ENCODE data around the gene AQP12A. TPM values are rescaled to one million over a fixed set of nuclear protein-coding genes. Genes with fewer than 3 reads are reported as not detected.
"Not testable (repeated sequence)": the region's sequence is repeated elsewhere in the genome, so short reads cannot be mapped to it uniquely, and the experiment has no call there.

AQP12A gene
- total and polyA plus RNA-seq, 4 donors: 2.5 TPM; not detected in 3

- intact Hi-C loops (cut with DNase I): no loop called here
- ATAC-seq (ENCODE audit: low FRiP score): no peak
- no peaks in the 10 kb centered on the region for H3K27me3 ChIP-seq (ENCODE audit: control insufficient read depth in 1 of 2, insufficient read depth in 2 of 2, low read length in 1 of 2)
- 38 to 50% methylated on average over 44 to 46 of the region's 46 CpGs for WGBS, 2 donors
- peak in 1 of 2 donors; percentile 69 for DNase-seq
- no peaks in the 10 kb centered on the region for H3K36me3 ChIP-seq (ENCODE audit: control insufficient read depth in 1 of 2, insufficient read depth in 2 of 2, low read length in 1 of 2)
- no peaks in the 10 kb centered on the region for H3K4me1 ChIP-seq (ENCODE audit: control insufficient read depth in 1 of 2, insufficient read depth in 2 of 2, low read length in 2 of 2)
- no peaks in the 10 kb centered on the region for H3K9me3 ChIP-seq (ENCODE audit: control insufficient read depth, low read length)
- no peak overlapping the region for H3K27ac ChIP-seq (ENCODE audit: low read depth in 1 of 2, low read length in 2 of 2)
- no peak overlapping the region for H3K4me3 ChIP-seq (ENCODE audit: low read length in 2 of 2)
These were observed 19.5 kb upstream of the AQP12A start for GRCh38 chr2:240672076-240672700.

DNA sequence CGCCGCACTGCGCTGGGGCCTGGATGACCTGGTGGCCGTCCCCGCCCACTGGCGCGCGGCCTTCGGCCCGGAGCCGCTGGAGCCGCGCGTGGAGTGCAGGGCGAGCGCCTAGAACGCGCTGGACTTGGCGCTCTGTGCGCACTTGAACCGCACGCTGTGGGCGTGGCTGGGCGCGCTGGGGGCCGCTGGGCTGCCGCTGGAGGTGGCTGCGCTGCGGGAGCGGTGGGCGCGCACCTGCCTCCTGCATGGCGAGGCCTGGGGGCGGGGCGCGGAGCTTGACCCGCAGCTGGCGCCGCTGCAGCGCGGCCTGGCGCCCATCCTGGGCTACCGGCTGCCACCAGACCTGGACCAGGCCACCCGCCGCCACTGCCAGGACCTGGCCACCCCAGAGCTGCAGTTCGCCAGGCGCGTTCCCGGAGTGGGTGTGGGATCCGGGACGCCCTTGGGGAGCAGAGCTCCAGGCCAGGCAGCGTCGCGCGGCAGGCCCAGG lies 18.9 kb upstream of the AQP12A start:
- Histone ChIP-seq H3K27ac (ENCODE audit: low read depth in 1 of 2, low read length in 2 of 2) (no peak overlapping the region), H3K4me1 (ENCODE audit: control insufficient read depth in 1 of 2, insufficient read depth in 2 of 2, low read length in 2 of 2) (no peaks in the 10 kb centered on the region), H3K27me3 (ENCODE audit: control insufficient read depth in 1 of 2, insufficient read depth in 2 of 2, low read length in 1 of 2) (no peaks in the 10 kb centered on the region), H3K9me3 (ENCODE audit: control insufficient read depth, low read length) (no peaks in the 10 kb centered on the region), H3K4me3 (ENCODE audit: low read length in 2 of 2) (no peak overlapping the region), H3K36me3 (ENCODE audit: control insufficient read depth in 1 of 2, insufficient read depth in 2 of 2, low read length in 1 of 2) (no peaks in the 10 kb centered on the region)
- ATAC-seq (ENCODE audit: low FRiP score) (no peak), DNase-seq (peak in 1 of 2 donors; percentile 44)
- intact Hi-C loops (cut with DNase I): no loop called here
- 2 to 3% methylated on average over 20 to 55 of the region's 55 CpGs for WGBS, 2 donors

DNA sequence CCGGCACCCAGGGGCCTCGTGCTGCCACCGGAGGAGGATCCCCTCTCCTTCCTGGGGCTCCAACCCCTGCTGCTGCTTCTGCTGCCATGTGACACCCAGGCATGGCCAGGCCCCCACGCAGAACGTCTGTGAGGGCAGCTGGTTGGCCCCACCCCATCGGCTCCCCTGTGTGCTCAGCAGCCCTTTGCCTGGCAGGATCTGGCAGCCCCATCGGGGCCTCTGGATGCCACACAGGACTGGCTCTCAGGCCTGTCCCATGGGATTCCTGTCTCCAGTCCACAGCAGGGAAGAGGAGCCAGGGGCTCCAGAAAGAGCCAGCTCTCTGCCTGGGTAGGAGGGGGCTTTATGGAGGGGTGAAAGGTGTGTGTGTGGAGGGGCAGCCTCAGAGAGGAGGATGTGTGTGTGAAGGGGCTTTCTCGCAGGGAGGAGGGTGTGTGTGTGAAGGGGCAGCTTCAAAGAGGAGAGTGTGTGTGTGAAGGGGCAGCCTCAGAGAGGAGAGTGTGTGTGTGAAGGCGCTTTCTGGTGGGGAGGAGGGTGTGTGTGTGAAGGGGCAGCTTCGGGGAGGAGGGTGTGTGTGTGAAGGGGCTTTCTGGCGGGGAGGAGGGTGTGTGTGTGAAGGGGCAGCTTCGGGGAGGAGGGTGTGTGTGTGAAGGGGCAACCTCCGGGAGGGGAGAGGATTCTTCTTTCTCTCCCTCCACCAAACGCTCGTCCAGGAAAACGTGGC lies 17.0 kb upstream of the AQP12A start:
- H3K9me3 ChIP-seq (ENCODE audit: control insufficient read depth, low read length); H3K36me3 ChIP-seq (ENCODE audit: control insufficient read depth in 1 of 2, insufficient read depth in 2 of 2, low read length in 1 of 2); intact Hi-C loops (cut with DNase I); H3K27ac ChIP-seq (ENCODE audit: low read depth in 1 of 2, low read length in 2 of 2); ATAC-seq (ENCODE audit: low FRiP score); H3K4me1 ChIP-seq (ENCODE audit: control insufficient read depth in 1 of 2, insufficient read depth in 2 of 2, low read length in 2 of 2); H3K4me3 ChIP-seq (ENCODE audit: low read length in 2 of 2); H3K27me3 ChIP-seq (ENCODE audit: control insufficient read depth in 1 of 2, insufficient read depth in 2 of 2, low read length in 1 of 2): not testable (repeated sequence)
- 24 to 27% methylated on average over 10 to 12 of the region's 16 CpGs for WGBS, 2 donors
- DNase-seq: peak in 1 of 2 donors; percentile 61

GRCh38 chr2:240675345-240675744 lies 16.3 kb upstream of the AQP12A start:
- WGBS, 2 donors: no CpG with 5 or more reads among the region's 24 CpGs
- H3K27me3 ChIP-seq (ENCODE audit: control insufficient read depth in 1 of 2, insufficient read depth in 2 of 2, low read length in 1 of 2); H3K4me1 ChIP-seq (ENCODE audit: control insufficient read depth in 1 of 2, insufficient read depth in 2 of 2, low read length in 2 of 2); DNase-seq; ATAC-seq (ENCODE audit: low FRiP score); H3K27ac ChIP-seq (ENCODE audit: low read depth in 1 of 2, low read length in 2 of 2); H3K9me3 ChIP-seq (ENCODE audit: control insufficient read depth, low read length); H3K4me3 ChIP-seq (ENCODE audit: low read length in 2 of 2); intact Hi-C loops (cut with DNase I); H3K36me3 ChIP-seq (ENCODE audit: control insufficient read depth in 1 of 2, insufficient read depth in 2 of 2, low read length in 1 of 2): not testable (repeated sequence)

DNA sequence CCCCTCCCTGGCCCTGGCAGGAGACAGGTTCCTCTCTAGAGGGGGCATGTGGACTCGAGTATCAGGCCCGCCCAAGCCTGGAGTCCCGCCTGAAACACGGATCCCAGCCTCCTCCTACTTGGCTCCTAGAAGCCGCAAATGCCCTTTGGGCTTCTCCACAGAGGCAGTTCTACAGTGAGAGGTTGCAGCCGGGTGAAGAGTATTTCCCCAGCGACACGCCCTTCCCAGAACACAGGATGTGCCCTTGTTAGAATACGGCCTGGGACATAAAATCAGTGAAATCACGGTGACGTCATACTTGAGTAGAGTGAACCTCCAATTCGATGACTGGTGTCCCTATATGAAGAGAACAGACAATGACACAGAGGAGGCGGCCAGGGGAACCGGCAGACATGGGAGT lies 13.6 kb upstream of the AQP12A start:
- H3K27ac ChIP-seq (ENCODE audit: low read depth in 1 of 2, low read length in 2 of 2); H3K9me3 ChIP-seq (ENCODE audit: control insufficient read depth, low read length); intact Hi-C loops (cut with DNase I); DNase-seq; H3K27me3 ChIP-seq (ENCODE audit: control insufficient read depth in 1 of 2, insufficient read depth in 2 of 2, low read length in 1 of 2); H3K4me1 ChIP-seq (ENCODE audit: control insufficient read depth in 1 of 2, insufficient read depth in 2 of 2, low read length in 2 of 2); H3K4me3 ChIP-seq (ENCODE audit: low read length in 2 of 2); H3K36me3 ChIP-seq (ENCODE audit: control insufficient read depth in 1 of 2, insufficient read depth in 2 of 2, low read length in 1 of 2); ATAC-seq (ENCODE audit: low FRiP score): not testable (repeated sequence)
- 78 to 95% methylated on average over 4 to 6 of the region's 14 CpGs for WGBS, 2 donors

GRCh38 chr2:240678909-240679308 lies 12.8 kb upstream of the AQP12A start:
- H3K27ac ChIP-seq (ENCODE audit: low read depth in 1 of 2, low read length in 2 of 2); H3K9me3 ChIP-seq (ENCODE audit: control insufficient read depth, low read length); H3K4me3 ChIP-seq (ENCODE audit: low read length in 2 of 2); H3K36me3 ChIP-seq (ENCODE audit: control insufficient read depth in 1 of 2, insufficient read depth in 2 of 2, low read length in 1 of 2); H3K4me1 ChIP-seq (ENCODE audit: control insufficient read depth in 1 of 2, insufficient read depth in 2 of 2, low read length in 2 of 2); H3K27me3 ChIP-seq (ENCODE audit: control insufficient read depth in 1 of 2, insufficient read depth in 2 of 2, low read length in 1 of 2); intact Hi-C loops (cut with DNase I); DNase-seq; ATAC-seq (ENCODE audit: low FRiP score): not testable (repeated sequence)
- no CpG with 5 or more reads among the region's 19 CpGs for WGBS, 2 donors

- H3K4me1 ChIP-seq (ENCODE audit: control insufficient read depth in 1 of 2, insufficient read depth in 2 of 2, low read length in 2 of 2); H3K36me3 ChIP-seq (ENCODE audit: control insufficient read depth in 1 of 2, insufficient read depth in 2 of 2, low read length in 1 of 2); H3K27me3 ChIP-seq (ENCODE audit: control insufficient read depth in 1 of 2, insufficient read depth in 2 of 2, low read length in 1 of 2); ATAC-seq (ENCODE audit: low FRiP score); H3K27ac ChIP-seq (ENCODE audit: low read depth in 1 of 2, low read length in 2 of 2); H3K9me3 ChIP-seq (ENCODE audit: control insufficient read depth, low read length); H3K4me3 ChIP-seq (ENCODE audit: low read length in 2 of 2); intact Hi-C loops (cut with DNase I); DNase-seq: not testable (repeated sequence)
- WGBS, 2 donors: 41 to 43% methylated on average over 2 of the region's 11 CpGs
These were observed 11.5 kb upstream of the AQP12A start for GRCh38 chr2:240680185-240680584.

GRCh38 chr2:240682431-240683224 lies 9.0 kb upstream of the AQP12A start, which contains the start of gene AQP12B:
Gene AQP12B, minus strand, starts transcription at chr2:240682885. Its CDS starts 48 bp downstream, at chr2:240682837.
- H3K36me3 ChIP-seq (ENCODE audit: control insufficient read depth in 1 of 2, insufficient read depth in 2 of 2, low read length in 1 of 2): not testable (repeated sequence)

More at GRCh38 chr2:240682431-240683224, 9.0 kb upstream of the AQP12A start, which contains the start of gene AQP12B:
- H3K9me3 ChIP-seq (ENCODE audit: control insufficient read depth, low read length); H3K27ac ChIP-seq (ENCODE audit: low read depth in 1 of 2, low read length in 2 of 2); intact Hi-C loops (cut with DNase I); H3K4me1 ChIP-seq (ENCODE audit: control insufficient read depth in 1 of 2, insufficient read depth in 2 of 2, low read length in 2 of 2); H3K27me3 ChIP-seq (ENCODE audit: control insufficient read depth in 1 of 2, insufficient read depth in 2 of 2, low read length in 1 of 2); H3K4me3 ChIP-seq (ENCODE audit: low read length in 2 of 2): not testable (repeated sequence)
- ATAC-seq (ENCODE audit: low FRiP score): peak; percentile 9
- 87 to 89% methylated on average over 20 to 35 of the region's 37 CpGs for WGBS, 2 donors
- peak in 1 of 2 donors; percentile 59 for DNase-seq
